HG03175 (cell line): Measurements from ENCODE around the gene KCNIP3.
A peak's percentile ranks its signal among the peaks of the same experiment; 100 is the strongest.

Experiments
- ATAC-seq: cut with Tn5 transposase; IDR thresholded peaks from one replicate; pipeline ENCODE4 v1.9.1; 2021; ENCODE audit warnings: mild to moderate bottlenecking, moderate library complexity; ENCODE audit not compliant: unreplicated experiment

KCNIP3 gene

DNA sequence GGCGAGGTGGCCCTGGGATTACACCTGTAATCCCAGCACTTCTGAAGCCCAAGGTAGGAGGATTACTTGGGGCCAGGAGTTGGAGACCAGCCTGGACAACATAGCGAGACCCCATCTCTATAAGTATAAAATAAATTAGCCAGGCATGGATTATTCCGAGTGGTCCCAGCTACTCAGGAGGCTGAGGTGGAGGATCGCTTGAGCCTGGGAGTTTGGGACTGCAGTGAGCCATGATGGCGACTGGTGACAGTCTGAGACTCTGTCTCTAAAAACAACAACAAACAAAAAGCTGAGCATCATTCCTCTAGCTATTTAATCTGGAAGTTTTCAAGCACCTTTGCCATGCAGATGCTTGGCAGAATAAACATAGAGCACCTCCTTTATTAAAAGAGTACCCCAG, 83.6 kb downstream of the KCNIP3 start:
- no peak for ATAC-seq

DNA sequence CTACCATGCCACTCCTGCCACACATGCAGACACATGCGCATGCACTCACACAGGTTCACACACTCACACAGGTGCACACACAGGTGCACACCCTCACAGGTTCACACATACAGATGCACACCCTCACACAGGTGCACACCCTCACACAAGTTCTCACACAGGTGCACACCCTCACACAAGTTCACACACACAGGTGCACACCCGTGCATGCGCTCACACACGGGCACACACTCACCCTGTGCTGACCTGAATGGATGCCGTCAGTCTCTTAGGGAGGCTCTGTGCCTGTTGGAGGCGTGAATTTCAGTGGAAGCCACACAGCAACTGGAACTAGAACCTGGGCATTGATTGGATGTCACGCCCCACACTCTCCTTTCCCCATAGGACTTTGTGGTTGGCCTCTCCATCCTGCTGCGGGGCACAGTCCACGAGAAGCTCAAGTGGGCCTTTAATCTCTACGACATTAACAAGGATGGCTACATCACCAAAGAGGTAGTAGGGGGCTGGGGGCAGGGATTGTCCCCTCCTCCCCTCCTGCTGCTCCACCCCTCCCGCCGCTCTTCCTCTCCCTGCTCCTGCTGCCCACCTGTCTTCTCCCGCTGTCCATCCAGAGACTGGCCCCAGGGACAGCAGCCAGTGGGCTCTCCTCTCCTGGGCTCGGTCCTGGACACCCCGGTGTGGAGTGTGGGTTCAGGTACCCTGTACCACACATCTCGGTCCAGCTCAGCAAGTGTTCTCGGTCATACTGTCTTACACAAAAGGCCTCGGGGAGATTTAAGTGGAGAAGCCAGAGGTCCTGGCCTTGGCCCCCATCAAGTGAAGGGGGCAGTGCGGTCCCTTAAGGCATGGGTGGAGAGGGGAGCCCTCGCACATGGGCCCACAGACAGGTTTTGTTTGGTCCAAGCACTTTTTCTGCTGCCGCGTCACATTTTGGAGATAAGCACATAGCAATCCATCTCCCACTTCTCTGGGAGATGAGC, 84.4 kb downstream of the KCNIP3 start:
- no peak for ATAC-seq

DNA sequence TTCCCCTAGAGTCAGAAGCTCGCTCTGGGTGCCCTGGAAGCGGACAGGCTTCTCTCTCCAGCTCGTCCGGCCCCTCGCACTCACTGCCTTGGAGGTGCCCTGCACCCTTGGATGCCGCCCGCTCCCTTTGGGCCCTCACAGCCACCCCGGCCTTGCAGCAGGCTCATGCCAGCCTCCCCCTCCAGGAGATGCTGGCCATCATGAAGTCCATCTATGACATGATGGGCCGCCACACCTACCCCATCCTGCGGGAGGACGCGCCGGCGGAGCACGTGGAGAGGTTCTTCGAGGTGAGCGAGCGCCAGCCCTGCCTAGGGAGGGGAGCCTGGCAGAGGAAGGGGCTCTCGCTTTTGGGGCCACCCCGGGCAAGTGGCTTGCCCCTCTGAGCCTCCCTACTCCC, 85.0 kb downstream of the KCNIP3 start:
- ATAC-seq: no peak

DNA sequence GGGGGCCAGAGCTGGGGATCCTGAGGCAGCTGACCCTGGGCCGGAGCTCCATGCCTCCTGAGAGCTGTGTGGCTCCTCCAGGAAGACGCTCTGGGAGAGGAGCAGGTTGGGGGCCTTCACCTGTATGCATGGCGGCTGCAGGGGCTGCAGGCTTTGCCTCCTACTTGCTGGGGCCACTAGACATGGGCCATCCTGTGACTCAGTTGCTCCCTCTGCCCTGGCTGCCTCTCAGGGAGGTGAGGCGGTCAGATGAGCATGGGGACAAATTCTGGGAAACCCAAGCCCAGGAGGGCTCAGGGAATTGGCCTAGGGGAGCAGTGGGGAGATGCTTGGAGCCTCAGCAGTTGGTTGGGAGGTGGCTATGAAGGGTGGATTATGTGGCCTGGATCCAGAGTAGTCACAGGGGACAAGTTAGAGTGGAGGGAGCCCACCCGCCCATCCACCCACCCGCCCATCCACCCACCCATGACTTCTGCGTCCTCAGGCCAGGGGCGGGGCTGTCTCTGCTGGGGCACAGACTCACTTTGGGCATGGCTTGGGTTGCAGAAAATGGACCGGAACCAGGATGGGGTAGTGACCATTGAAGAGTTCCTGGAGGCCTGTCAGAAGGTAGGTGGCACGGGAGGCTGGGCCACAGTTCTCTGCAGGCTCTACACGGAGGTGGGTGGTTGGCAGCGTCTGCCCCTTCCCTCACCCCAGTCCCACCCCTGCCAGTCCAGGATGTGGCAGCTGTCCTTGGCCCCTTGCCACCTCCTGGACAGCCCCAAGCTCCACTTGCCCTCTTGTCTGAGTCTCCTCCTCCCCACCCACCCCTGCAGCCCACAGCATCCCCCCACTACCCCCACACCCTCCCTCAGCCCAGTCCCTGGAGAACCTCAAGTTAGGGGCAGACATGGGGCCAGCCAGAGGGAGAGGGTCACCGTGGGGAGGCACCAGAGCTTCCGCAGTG, 85.8 kb downstream of the KCNIP3 start:
- no peak for ATAC-seq

DNA sequence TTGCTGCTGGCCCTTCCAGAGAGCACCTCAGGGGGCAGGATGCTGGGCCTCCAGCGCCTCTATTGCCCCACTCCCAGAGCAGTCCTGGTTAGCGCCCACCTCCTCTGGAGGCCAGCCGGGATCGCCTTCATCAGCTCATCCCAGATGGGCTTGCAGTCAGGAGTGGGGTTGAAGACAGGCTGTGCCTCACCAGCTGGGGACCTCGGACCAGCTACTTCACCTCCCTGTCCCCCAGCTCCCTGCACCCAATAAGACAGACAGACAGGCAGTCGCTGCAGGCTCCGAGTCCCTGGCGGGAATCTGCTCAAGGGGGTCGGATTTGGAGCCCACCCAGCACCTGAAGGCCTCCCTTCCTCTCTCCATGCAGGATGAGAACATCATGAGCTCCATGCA, 86.5 kb downstream of the KCNIP3 start:
- no peak for ATAC-seq

DNA sequence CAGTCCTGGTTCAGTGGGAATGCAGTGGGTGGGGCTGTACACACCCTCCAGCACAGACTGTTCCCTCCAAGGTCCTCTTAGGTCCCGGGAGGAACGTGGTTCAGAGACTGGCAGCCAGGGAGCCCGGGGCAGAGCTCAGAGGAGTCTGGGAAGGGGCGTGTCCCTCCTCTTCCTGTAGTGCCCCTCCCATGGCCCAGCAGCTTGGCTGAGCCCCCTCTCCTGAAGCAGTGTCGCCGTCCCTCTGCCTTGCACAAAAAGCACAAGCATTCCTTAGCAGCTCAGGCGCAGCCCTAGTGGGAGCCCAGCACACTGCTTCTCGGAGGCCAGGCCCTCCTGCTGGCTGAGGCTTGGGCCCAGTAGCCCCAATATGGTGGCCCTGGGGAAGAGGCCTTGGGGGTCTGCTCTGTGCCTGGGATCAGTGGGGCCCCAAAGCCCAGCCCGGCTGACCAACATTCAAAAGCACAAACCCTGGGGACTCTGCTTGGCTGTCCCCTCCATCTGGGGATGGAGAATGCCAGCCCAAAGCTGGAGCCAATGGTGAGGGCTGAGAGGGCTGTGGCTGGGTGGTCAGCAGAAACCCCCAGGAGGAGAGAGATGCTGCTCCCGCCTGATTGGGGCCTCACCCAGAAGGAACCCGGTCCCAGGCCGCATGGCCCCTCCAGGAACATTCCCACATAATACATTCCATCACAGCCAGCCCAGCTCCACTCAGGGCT, 87.9 kb downstream of the KCNIP3 start:
- no peak for ATAC-seq

DNA sequence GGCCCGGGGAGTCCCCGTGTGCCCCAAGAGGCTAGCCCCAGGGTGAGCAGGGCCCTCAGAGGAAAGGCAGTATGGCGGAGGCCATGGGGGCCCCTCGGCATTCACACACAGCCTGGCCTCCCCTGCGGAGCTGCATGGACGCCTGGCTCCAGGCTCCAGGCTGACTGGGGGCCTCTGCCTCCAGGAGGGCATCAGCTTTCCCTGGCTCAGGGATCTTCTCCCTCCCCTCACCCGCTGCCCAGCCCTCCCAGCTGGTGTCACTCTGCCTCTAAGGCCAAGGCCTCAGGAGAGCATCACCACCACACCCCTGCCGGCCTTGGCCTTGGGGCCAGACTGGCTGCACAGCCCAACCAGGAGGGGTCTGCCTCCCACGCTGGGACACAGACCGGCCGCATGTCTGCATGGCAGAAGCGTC, 88.4 kb downstream of the KCNIP3 start:
- no peak for ATAC-seq

DNA sequence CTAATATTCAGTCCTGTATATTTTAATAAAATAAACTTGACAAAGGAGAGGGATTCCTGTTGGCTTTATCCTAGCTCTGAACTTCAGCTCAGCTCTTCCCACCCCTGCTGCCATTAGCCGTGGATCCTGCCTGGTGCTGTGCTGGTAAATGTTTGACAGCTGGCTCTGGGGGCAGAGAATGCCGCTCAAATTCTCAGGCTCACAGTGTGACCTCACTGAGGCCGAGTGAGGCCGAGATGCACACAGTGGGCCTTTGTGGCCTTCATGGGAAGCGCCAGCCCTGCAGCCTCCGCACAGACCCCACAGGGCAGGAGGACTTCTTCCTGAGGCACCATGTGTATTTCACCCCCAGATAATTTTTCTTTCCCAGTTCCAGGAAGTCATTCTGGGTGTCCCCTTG, 88.9 kb downstream of the KCNIP3 start:
- no peak for ATAC-seq

DNA sequence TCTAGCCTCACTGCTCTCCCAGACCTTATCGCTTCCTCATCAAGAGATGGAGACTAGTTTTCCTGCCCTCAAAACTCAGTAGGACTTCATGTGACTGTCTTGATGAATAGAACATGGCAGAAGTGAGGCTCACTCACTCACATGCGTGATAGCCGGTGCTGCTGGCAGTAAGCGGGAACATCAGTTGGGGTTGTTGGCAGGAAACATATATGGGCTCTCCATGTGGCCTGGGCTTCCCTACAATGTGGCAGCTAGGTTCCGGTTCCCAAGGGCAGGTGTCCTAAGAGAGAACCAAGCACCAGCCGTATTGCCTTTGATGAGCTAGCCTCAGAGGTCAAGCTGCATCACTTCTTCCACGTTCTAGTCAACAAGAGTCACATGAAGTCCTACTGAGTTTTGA, 90.2 kb downstream of the KCNIP3 start:
- no peak for ATAC-seq

DNA sequence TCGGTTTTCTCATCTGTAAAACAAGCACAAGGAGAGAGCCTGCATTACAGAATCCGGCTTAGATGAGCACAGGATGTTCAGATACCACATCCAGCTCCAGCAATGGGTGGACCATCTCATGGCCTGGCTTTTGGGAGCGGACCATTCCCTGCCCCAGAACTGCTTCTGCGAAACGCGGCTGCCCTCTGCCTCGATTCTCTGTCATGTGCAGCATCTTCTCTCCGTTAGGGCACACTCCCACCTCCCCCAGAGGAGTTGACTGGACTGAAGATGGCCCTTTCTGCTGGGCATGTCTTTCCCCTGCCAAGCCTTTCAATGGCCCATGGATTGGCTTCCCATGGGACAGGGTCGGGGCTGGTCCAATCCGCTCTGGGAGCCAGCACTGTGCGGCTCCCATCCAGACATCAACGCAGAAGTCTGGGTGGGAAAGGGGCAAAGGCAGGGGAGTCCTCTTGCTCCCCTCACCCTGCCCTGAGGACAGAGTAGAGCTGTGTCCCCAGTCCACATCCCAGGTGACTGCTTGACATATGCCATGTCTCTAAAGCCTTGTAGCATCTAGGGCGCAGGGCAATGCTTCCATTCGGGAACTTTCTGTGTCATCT, 91.0 kb downstream of the KCNIP3 start:
- ATAC-seq: no peak

DNA sequence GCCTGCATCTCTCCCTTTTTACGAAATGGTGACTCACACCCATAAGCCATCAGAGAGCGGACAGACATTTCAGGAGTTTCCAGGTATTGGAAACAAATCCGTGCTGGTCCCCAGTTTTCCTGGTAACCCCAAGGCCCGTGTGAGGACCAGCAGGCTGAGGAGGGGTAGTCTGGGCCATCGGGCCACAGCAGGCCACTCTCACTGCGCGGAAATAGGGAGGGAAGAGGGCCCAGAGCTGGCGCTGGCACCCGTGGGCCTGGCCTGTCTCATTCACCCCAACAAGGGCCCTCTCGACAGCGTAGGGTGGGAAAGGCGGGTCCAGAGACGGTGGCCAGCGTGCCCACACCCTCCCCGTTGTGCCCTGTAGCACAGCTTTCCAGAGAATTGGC, 91.7 kb downstream of the KCNIP3 start:
- peak; percentile 29 for ATAC-seq

DNA sequence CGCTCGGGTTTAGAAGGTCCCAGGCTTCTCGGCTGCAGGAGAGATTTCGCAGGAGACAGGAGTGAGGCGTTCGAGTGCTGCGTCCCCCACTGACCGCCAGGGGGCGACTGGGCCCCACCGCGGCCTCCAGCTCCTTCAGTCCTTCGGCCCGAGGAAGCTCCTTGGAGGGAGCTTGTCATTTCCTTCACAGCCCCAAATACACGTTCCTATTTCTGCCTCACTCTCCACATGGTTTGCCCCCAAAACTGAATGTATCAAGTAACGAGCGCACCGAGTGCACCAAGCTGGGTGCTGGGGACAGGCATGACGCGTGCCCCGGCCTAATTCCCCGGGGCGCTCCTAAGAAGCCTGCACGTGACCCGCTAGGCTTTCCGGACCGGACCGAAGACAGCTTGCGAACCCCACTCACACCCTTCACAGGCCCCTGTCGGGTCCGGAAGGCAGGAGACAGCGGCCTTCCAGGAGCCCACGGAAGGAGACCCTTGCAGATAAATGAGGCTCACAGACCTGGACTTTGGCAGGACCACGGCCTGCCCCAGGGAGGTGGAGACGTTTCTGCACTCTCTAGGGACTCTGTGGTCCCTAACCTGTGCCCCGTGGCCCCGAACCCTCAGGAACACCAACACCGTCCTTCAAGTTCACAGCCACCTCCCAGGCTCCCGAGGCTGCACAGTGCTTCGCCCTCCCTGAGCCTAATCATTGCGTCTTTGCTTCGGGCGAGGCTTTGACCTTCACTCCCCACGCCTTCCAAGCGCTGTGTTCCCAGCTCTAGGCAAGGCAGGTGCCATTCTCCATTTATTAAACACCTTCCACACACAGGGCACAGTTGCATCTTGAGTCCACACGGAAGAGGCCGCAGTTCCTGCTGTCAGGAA, 92.3 kb downstream of the KCNIP3 start:
- peak; percentile 76 for ATAC-seq

DNA sequence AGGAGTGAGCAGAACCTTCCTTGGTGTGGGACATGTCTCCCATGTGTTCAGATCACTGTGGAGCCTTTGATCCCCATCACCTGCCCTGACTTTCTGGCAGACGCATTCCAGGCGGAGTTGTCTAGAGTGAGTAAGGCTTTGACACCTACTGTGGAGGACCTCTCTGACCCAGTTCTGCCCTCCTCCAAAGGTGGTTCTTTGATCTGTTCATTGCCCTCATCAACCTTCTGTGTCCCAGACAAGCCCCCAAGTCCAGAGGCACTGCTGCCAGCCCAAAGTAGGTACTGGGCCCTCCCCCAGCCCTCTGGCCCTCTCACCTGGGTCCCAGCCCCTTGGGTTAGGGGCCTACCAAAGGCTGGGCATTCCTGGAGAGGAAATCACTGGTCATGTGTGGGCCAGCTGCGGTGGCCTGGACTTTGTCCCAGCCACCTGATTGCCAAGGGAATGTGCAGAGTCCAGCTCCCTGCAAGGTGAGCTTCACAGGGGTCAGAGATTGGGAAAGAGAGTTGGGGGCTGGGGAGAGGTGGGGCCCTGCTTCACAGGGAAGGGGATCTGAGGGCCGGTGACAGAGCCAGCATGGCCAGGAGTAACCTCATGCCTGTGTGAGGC, 93.2 kb downstream of the KCNIP3 start:
- no peak for ATAC-seq

DNA sequence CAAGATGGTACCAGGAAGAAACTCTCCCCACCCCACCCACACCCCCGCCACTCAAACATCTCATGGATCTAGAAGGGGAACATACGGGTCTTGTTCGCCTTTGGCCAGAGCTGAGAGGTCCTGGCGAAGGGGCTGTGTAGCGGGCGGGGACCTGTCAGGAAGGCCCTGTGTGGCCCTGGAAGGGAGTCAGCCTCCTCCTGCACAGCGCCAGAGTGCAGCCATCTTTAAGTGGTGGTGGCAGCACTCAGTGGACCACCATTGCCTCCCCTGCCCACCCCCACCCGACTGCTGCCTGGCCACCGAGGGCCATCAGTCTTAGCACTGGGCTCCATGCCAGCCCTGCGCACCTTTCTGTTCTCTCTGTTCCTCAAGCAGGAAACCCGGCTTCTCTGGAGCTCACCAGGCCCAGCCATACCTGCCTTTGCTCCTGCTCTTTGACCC, 93.8 kb downstream of the KCNIP3 start:
- no peak for ATAC-seq

DNA sequence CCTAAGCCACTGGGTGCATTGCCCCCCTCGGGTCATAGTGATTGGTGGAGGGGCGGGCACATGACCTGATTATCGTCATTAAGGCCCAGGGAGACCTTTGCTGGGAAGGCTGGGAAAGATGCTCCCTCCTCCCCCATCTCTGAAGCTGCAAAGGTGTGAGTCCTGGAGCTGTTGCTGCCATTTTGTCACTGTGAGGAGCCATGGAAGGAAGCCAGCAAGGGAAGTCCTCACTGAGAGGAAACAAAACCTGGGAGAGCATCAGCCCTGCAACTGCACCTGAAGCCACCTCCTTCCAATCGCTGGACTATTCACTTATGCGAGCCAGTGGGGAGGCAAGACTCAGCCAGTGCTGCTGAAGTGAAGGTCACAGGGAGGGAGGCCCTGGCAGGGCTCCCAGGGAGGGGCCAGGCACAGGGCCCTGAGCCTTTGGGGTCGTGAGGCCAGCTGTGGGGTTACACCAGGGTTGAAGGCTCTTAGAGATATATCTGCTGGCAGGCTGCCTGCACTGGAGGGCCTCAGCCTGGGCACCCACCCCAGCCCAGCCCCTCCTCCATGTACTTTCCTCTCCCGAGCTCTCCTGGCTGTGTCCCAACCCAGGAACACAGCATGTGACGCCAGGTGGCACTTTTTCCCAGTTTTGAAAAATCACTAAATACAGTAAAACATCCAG, 94.6 kb downstream of the KCNIP3 start:
- no peak for ATAC-seq

DNA sequence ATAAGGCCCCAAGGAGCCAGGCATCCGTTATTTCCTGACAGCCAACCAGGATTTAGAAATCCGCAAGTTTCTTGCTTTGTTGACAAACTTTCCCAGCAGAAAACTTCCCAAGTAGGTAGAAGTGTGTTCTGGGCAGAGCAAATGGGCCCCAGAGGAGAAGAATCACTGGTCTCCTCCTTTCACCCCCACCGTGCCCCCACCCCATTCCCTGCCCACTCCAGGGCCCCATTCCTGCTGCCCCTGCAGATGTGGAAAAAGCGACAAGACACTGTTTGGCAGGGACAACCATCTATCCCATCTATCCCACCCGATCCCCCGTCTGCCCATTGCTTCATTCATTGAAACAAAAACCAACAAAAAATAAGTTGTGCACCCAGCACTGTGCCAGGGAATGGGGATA, 95.2 kb downstream of the KCNIP3 start:
- no peak for ATAC-seq

DNA sequence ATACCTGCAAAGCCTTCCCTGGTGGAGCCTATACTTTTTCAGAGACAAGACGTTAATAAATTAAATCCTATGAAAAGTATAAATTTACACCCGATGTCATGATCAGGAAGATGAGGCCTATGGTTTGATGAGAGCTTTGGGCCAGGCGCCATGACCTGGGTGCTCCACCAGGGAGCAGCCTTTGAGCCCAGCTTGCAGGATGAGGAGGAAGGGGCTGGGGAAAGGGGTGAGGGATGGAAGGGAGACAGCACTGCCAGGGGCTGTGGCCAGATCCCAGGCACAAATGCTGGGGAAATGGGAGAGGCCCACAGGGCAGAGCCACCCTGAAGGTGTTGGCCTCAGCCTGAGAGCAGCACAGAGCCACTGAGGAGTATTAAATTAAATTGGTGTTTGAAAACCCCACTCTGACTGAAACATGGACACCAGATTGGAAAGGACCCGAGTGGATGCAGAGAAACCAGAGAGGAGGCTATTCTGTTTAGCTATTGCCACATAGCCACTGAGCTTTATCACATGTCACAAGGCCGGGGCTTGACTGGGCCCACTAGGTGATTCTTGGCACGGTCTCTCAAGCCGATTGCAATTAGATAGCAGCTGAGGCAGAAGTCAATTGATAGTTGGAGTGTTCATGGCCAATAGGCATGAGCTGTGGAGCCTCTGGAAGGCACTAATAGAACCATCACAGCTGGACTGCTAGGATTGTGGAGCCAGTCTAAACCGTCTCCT, 95.7 kb downstream of the KCNIP3 start:
- ATAC-seq: no peak

DNA sequence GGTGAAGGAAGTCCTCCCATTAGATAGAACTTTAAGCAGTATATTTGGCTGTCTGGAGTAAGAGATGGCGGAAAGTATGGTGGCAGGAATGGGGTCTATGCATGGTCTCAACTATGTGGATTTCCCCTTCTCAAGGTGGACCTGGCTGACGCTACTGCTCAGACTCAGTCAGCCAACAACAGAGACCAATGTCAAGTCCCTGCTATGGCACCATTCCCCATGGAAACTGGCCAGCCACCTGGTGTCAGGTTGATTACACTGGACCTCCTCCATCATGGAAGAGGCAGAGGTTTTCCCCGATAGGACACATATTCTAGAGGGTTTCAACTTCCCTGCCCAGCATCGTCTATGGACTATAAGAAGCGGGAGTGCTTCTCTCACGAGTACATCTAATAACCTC, 96.8 kb downstream of the KCNIP3 start:
- ATAC-seq: no peak
